Heart right ventricle (tissue), 16 donors: ENCODE measurements around the gene MRGPRX2. TPM values are rescaled to one million over a fixed set of nuclear protein-coding genes. Genes with fewer than 3 reads are reported as not detected.

Experiments
- ATAC-seq, 8 donors: fragments of 200-7000 bp; cut with Tn5 transposase; one replicate each; pipeline ENCODE4 v1.9.1; 2020; ENCODE audit warnings: mild to moderate bottlenecking in 8 of 8, moderate library complexity in 8 of 8, moderate number of reproducible peaks in 1 of 8
- DNase-seq, 2 donors: peaks; one replicate each; pipeline ENCODE4 v3.0.0-alpha.2; 2020
- H3K27ac ChIP-seq, 10 donors: fragments of 200-600 bp; sonication (generic) in 2 of 10; one replicate each; pipeline versions ENCODE4 v1.5.0 to v1.8.0; 2020 to 2022; ENCODE audit warnings: mild to moderate bottlenecking in 3 of 10
- H3K27me3 ChIP-seq, 7 donors: fragments of 200-600 bp; one replicate each; pipeline ENCODE4 v1.8.0; 2021 to 2022; ENCODE audit warnings: mild to moderate bottlenecking in 2 of 7
- H3K36me3 ChIP-seq, 9 donors: fragments of 200-600 bp; sonication (generic) in 1 of 9; one replicate each; pipeline versions ENCODE4 v1.5.0 to v1.8.0; 2020 to 2022; ENCODE audit warnings: mild to moderate bottlenecking in 2 of 9
- H3K4me1 ChIP-seq, 9 donors: fragments of 200-600 bp; sonication (generic) in 1 of 9; one replicate each; pipeline versions ENCODE4 v1.5.0 to v1.8.0; 2020 to 2022; ENCODE audit warnings: mild to moderate bottlenecking in 4 of 9
- H3K4me3 ChIP-seq, 10 donors: fragments of 200-600 bp; sonication (generic) in 2 of 10; one replicate each; pipeline versions ENCODE4 v1.5.0 to v1.8.0; 2020 to 2022; ENCODE audit warnings: mild to moderate bottlenecking in 7 of 10, moderate library complexity in 2 of 10
- H3K9me3 ChIP-seq, 11 donors: fragments of 200-600 bp in 10 of 11; sonication (generic) in 2 of 11; one replicate each; pipeline versions ENCODE4 v1.5.0 to v1.8.0; 2013 to 2022; ENCODE audit warnings: mild to moderate bottlenecking in 2 of 11, control low read depth in 1 of 11, moderate library complexity in 1 of 11
- CTCF ChIP-seq, 9 donors: fragments of 200-600 bp; sonication (generic) in 2 of 9; IDR thresholded peaks; one replicate each; pipeline versions ENCODE4 v1.5.0 to v1.8.0; 2021 to 2022; ENCODE audit warnings: antibody characterized with exemption in 9 of 9, mild to moderate bottlenecking in 5 of 9, moderate library complexity in 1 of 9
- WGBS, 2 donors: extraction: QIAGEN DNeasy Blood & Tissue Kit; methylation state at CpG; one replicate each; pipeline ENCODE4 v1.1.7; 2013; ENCODE audit warnings: inconsistent platforms in 1 of 2; 5-methylcytosine and 5-hydroxymethylcytosine counted together
- intact Hi-C, 10 donors: fragments of 100-400 bp; cut with DNase I; formaldehyde crosslinking; loops; one replicate each; pipeline versions ENCODE4 v1.11.1 to v1.14.2; 2022
- polyA plus RNA-seq, 2 donors: library from polyadenylated mRNA; stranded (reverse); fragments of 200-250 nt; gene quantifications; one replicate each; pipeline ENCODE4 v1.2.3, GENCODE V29; 2013
- total RNA-seq, 10 donors: library from RNA; stranded (reverse); fragmentation: NEBNext Ultra II Directional in 3 of 10; extraction: Animal tissue kit (Norgen Biotek cat#: 25700) in 3 of 10; gene quantifications; one replicate each; pipeline versions ENCODE4 v1.2.1 to v1.2.4, GENCODE V29; 2021 to 2023
- donor health status: Arrhythmogenic right ventricular cardiomyopathy.
- donor health status: ischemic (EF 13 %, LVEDD 7.1; RV severe dilation, severe dysfunction).
- donor health status: healthy with polysubstance abuse.
- donor health status: DM: no; HTN: yes; CAD: no.
- donor health status: DM: no; HTN: no; CAD: no.
- donor health status: ischemic (EF 25% LVEDD 6.9; RV normal size, moderate dysfunction).
- donor health status: ischemic (EF 25% LVEDD 5.7; RV mildly dilated, moderate dysfunction).
- donor health status: healthy.
- donor health status: DM: yes; HTN: yes; CAD: no.
- donor health status: Ischemic cardiomyopathy.
- donor health status: ischemic (EF 35%, LVEDD 5.7; RV mildly dilated, moderate dysfunction).
- donor health status: nonischemic (EF 11% LVEDD 7.7; RV severe dilation, severe dysfunction).
- donor health status: DM: yes; HTN: yes; CAD: no.
- donor health status: PGD.
- donor health status: ischemic (EF 29% LVEDD 5.4; RV normal size, mild dysfunction).
- donor health status: nonischemic (EF 23%, LVEDD 6.1; RV moderate dilation, normal function).

The MRGPRX2 gene
- total and polyA plus RNA-seq, 12 donors: 0.15 TPM; not detected in 11

DNA sequence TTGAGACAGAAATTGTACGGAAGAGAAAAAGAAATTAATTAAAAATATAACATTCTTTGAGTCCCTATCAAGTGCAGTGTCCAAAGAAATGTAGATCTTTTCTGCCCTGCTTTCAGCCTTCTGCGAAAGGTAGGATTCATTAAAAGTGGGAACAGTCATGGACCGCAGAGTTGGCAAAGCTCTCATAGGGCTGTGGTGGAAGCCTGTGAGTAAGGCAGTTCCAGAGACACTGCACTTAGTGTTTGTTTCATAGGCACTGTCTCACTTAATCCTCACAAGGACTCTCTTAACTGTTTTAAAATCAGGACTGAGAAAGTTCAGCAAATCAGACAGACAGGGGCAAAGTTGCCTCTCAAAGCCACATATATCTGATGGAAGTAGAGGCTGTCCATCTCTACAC, 5.5 kb downstream of the MRGPRX2 start:
- Histone ChIP-seq H3K27ac (no peak overlapping the region), H3K9me3 (peaks cover 0 to 17% (median 0%) of the 10 kb centered on the region in 11 donors), H3K27me3 (peaks cover 0 to 3% (median 0%) of the 10 kb centered on the region in 7 donors), H3K4me1 (no peaks in the 10 kb centered on the region), H3K36me3 (no peaks in the 10 kb centered on the region), H3K4me3 (no peak overlapping the region)
- WGBS, 2 donors: 93 to 97% methylated on average over 3 of the region's 3 CpGs
- DNase-seq (no peak), ATAC-seq (no peak)
- TF ChIP-seq CTCF (IDR thresholded peaks at IDR 0.05): no peak
- intact Hi-C loops: no loop called here

- Histone ChIP-seq H3K9me3 (peaks cover 0 to 24% (median 0%) of the 10 kb centered on the region in 11 donors), H3K36me3 (no peaks in the 10 kb centered on the region), H3K27ac (no peak overlapping the region), H3K4me1 (no peaks in the 10 kb centered on the region), H3K27me3 (no peaks in the 10 kb centered on the region), H3K4me3 (no peak overlapping the region)
- intact Hi-C loops: loop anchor here in 1 of 10 donors (5.0 kb wide), 1 partner anchor 148 kb away; the partner anchor contains the start of gene CSRP3
- no peak for TF ChIP-seq CTCF (IDR thresholded peaks at IDR 0.05)
- 76% methylated on average over 1 of the region's 1 CpG for WGBS, 2 donors
- DNase-seq (no peak), ATAC-seq (no peak)
Measured at GRCh38 chr11:19053909-19054308, 6.6 kb downstream of the MRGPRX2 start.

GRCh38 chr11:19050281-19050680, 10.2 kb downstream of the MRGPRX2 start:
- no peak for TF ChIP-seq CTCF (IDR thresholded peaks at IDR 0.05)
- ATAC-seq: no peak
- H3K4me1 ChIP-seq: no peaks in the 10 kb centered on the region
- intact Hi-C loops: loop anchor here in 1 of 10 donors (5.0 kb wide), 1 partner anchor 152 kb away; the partner anchor contains the start of gene CSRP3
- WGBS, 2 donors: 68 to 82% methylated on average over 2 of the region's 2 CpGs
- no peak overlapping the region for H3K27ac ChIP-seq
- H3K4me3 ChIP-seq: no peak overlapping the region
- peaks cover 0 to 24% (median 0%) of the 10 kb centered on the region in 11 donors for H3K9me3 ChIP-seq
- H3K36me3 ChIP-seq: no peaks in the 10 kb centered on the region
- DNase-seq: no peak
- no peaks in the 10 kb centered on the region for H3K27me3 ChIP-seq

- Histone ChIP-seq H3K36me3 (no peaks in the 10 kb centered on the region), H3K27me3 (no peaks in the 10 kb centered on the region), H3K27ac (no peak overlapping the region), H3K4me3 (no peak overlapping the region), H3K4me1 (no peaks in the 10 kb centered on the region), H3K9me3 (peaks cover 0 to 24% (median 0%) of the 10 kb centered on the region in 11 donors)
- intact Hi-C loops: no loop called here
- DNase-seq (no peak), ATAC-seq (no peak)
- no peak for TF ChIP-seq CTCF (IDR thresholded peaks at IDR 0.05)
- WGBS, 2 donors: 25 to 34% methylated on average over 1 of the region's 1 CpG
Measured at GRCh38 chr11:19049351-19049750, 11.2 kb downstream of the MRGPRX2 start.
